GM12872 (cell line): ENCODE data around the gene TBXAS1.

ENCODE experiments used
- TF ChIP-seq, protein P1 (sequence below): IDR thresholded peaks from 3 replicates; pipeline ENCODE4 v1.5.1; 2011; ENCODE audit warnings: low read depth, mild to moderate bottlenecking, low read length, moderate library complexity; ENCODE audit not compliant: insufficient read depth

The TBXAS1 gene

GRCh38 chr7:139829025-139829774, at the start of gene TBXAS1:
Gene TBXAS1 (plus strand): TSS chr7:139829264. CDS start chr7:139829391, 127 bp downstream.
- TF ChIP-seq, protein P1, sequence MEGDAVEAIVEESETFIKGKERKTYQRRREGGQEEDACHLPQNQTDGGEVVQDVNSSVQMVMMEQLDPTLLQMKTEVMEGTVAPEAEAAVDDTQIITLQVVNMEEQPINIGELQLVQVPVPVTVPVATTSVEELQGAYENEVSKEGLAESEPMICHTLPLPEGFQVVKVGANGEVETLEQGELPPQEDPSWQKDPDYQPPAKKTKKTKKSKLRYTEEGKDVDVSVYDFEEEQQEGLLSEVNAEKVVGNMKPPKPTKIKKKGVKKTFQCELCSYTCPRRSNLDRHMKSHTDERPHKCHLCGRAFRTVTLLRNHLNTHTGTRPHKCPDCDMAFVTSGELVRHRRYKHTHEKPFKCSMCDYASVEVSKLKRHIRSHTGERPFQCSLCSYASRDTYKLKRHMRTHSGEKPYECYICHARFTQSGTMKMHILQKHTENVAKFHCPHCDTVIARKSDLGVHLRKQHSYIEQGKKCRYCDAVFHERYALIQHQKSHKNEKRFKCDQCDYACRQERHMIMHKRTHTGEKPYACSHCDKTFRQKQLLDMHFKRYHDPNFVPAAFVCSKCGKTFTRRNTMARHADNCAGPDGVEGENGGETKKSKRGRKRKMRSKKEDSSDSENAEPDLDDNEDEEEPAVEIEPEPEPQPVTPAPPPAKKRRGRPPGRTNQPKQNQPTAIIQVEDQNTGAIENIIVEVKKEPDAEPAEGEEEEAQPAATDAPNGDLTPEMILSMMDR = no peak

DNA sequence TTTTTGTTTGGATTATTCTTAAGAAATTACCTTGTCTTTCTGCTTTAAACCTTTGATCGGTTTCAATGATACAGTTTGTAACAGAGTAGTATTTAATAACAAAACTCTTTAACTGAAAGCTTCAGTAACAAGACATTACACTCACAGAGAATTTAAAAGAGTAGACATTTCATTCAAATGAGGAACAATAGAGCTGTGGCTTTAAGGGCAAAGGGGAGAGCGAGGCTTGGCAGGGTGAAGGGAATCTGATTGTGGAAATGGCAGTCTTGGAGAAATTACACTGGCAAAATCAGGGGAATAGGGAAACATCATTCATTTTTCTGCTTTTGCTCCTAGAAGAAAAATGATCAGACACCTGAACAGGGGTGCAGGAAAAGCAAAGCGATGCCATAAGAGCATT, 46.1 kb upstream of the TBXAS1 start:
- TF ChIP-seq, protein P1 = no peak

DNA sequence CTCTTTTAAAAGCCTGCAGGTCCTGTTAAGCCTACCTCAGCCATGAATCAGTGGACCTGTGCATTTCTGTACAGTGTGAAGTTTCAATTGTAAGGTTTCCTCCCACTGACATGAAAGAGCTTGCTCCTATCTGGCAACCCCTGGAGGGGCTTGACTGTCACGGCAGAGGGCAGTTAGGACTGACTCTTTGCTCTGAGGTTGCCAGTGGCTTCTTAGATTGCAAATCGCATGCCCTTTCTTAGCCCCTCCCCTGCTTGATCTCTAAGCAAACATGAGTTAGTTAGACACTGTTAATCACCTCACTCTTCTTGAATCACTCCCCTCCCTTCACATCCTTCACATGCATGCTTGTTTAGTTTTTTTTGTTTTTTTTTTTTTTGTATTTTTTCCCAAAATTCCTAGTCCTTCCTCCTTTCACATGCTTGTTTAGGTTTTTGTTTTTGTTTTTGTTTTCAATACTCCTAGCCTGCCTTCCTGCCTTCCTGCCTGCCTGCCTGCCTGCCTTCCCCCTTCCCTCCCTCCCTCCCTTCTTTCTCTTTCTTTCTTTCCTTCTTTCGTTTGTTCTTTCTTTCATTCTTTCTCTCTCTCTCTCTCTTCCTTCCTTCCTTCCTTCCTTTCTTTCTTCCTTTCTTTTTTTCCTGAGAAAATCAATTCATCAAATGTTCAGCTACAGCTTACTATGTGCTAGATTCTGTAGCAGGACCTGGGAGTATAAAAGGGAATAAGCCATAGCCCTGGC, 45.2 kb upstream of the TBXAS1 start:
- TF ChIP-seq, protein P1 = no peak

GRCh38 chr7:139784648-139785047, 44.4 kb upstream of the TBXAS1 start:
- TF ChIP-seq, protein P1 = no peak

DNA sequence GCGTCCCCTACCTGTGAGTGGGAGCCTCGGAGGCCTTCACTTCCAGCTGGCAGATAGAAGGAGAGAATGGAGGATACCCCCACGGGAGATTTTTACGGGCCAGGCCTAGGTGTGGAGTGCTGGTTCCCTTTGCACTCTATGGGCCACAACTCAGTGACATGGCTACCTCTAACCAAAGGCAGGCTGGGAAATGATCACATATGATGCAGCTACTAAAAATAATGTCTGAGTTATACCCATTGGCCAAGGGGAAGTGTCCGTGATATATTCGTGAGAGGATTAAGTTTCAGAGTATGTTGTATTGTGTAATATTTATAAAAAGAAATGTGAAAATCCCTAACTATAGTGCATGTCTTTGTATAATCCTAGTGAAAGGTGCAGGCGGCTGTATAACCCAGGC, 37.7 kb upstream of the TBXAS1 start:
- TF ChIP-seq, protein P1 = no peak

DNA sequence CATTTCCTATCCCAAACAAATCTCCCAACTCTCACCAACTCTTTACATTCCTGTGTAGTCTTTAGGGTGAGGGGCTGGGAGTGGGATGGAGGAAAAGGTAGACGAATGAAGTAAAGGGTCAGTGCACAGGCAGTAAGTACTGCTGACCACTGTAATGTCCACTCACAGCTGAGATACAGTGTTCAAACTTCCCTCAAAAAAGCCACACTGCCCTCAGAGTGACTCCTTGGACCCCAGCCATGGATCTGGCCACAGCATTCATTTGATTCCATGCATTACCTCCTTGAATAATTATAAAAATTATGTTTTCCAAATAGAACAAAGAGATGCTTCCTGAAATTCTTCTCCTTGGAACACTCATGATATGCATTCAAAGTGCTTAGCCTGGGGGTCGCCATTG, 31.5 kb upstream of the TBXAS1 start:
- TF ChIP-seq, protein P1 = no peak

DNA sequence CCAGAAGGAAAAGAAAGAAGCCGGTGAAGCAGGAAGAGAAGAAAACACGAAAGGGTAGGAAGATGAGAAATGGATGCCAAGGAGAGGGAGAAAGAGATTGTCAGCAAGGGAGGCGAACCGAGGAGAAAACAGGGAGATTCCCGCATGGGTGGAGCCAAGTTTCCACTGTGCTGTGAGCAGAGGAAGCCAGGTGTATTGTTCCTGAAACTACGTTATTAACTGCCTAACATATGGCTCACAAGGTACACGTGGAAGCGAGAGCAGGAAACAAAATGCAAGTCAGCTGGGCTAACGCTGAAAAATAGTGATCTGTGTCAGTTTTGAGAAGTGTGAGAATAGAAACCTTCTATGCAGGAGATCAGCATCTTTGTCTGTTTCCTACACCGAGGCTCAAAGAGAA, 30.8 kb upstream of the TBXAS1 start:
- TF ChIP-seq, protein P1 = no peak
